Activated gamma-delta T cell treated with Interleukin-2 at 50 U/mL for 16 hours (primary cell): ENCODE measurements around the gene MEIS2.

ENCODE experiments used
- DNase-seq: peaks from one replicate; pipeline ENCODE4 v3.0.0-alpha.2; 2020

MEIS2 gene

DNA sequence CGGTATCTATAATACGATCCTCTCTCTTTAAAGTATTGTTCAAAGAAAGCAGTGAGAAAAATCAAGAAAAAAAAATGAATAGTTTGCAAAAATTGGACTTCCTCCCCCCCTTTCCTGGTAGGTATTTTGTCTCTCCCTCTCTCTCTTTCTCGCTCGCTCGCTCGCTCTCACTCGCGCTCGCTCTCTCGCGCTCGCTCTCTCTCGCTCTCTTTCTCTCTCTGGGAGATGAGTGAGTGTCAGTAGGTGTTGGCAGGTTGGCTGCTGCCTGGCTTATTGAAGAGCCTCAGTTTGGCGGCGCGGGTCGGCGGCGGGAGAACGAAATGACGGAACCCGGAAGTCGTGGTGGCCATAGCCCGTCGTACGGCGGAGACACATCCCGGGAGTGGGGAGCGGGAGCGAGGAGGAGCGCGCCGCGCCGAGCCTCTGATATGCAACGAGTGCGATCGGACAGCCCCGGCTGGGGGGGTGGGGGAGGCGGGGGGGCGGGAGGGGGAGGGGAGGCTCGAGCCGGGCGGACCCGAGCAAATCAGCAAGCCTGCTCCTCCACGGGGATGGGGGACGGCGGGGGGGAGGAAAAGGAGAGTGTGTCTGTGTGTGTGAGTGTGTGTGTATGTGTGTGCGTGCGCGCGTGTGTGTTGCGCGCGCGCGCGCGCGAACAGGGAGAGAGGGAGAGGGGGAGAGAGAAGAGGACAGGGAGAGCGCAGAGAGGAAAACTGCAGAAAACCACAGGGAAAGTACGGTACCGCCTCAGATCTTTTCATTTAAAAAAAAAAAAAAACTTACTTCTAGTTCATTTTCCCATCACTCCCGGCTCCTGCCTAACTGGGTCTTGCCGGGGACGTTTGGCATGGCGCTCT lies at the start of gene MEIS2:
MEIS2 (minus strand) TSS at position 441 of the 857 bp plus-strand sequence. CDS start 1,083 bp downstream, outside the sequence.
- DNase-seq = no peak

DNA sequence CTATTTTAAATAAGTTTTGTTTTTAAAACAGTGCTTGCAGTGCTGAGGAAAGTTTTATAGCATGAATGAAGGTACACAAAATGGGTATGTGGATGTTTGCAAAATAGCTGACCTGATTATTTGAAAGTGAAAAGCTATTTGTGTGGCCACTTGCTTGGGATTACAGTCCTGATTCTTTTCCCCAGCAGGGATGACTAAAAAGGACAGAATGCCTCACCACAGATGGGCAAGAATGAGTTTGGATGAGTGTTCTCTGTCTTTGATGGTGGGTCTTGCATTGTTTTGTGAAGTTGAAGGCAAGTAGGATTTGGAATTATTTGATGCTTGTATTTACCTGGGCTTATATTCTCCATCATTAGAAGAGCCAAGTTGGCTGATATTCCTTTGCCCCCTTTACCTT lies 48.8 kb upstream of the MEIS2 start:
- no peak for DNase-seq

DNA sequence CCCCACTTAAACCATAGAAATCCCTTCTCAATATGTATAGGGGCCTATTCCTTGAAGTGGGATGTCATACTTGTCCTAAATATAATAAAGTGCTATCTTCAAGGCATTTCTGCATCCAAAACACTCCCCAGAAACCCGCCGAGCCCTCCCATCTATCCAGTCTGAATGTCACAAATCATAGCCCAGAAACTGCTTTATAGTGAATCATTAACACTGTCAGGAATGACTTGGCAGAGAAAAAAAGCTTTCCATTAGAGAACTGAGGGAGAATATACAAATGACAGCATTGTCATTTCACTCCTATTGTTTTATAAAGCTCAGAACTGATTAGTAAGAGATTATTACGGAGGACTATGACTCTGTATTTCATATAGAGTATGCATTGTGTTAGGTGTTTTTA lies 48.4 kb upstream of the MEIS2 start:
- no peak for DNase-seq

DNA sequence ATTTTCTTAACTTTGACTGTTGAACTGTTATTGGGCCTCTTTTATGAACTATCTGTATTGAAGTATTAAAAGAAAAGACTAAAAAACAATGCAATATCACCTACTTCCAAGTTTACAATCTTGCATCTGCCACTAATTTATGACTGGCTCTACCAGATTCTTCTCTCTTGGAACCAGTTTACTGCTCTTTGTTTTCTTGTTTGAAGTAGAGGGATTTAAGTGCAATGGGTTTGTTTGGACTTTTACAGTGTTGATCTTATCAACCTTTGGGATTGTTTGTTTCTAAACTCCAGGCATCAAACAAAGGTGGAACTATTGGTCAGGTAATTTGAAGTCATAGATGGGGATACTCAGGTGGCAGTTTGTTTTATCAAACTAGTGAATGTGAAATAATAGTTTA lies 43.0 kb upstream of the MEIS2 start:
- no peak for DNase-seq

DNA sequence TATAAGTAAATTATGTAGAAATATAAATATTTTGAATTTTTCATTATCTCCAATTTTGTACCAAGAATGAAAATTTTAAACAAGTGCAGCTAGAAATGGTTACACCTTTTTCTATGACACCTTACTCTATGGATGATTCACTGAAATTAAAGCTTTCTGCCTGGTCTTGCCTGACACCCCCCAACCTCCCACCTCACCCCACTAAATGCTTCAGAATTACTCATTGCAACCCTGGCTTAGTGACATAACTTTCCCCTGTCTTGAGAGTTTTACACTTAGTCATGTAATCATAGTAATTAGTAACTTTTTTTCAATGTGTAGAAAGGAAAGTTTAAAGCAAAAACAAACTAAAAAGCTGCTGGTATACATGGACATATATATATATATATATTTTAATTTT lies 42.0 kb upstream of the MEIS2 start:
- no peak for DNase-seq

DNA sequence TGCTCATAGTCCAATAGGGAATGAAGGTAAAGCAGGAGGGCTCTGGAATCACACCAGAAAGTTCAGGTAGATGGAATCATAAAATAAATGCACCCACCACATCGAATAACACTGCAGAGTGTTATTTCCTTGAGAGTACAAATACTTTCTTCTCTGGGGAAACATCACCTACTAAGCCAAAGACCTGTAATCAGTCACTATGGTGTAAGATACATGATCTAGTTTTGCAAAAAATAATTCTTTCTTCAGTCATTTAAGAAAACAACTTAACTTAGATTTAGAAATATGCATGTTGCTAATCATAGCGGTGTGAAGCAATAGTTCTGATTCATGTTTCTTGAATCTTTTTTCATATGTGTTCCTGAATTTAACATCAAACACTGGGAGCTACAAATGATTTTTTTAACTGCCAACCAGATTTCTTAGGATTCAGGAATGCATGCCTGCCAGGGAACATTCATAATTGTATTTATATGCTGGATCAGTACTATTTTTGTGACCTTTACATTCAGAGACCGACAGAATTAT lies 40.2 kb upstream of the MEIS2 start:
- no peak for DNase-seq

DNA sequence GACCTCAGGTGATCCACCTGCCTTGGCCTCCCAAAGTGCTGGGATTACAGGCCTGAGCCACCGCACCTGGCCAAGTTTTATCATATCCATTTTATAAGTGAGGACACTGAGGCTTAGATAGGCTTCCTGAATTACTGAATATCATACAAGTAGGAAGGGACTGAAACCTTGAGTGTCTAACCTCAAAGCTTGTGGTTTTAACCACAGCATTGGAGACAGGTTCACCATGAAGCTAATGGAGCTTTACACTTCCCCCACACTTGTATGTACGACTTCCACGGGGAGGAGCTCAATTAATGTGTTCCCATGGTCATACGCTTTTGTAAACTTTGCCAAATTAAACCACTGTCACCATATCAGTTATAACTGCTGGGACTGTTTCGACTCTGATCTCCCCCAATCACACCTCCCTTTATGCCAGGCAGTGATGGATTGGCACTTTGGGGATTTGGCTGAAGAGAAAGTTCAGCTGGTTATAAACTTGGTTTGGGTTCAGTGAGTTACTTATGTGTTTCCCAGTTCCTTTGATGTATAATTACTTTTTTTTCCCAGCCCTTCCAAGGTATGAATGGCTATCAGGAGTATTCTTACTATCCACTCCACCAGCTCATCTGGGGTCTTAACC lies 38.4 kb upstream of the MEIS2 start:
- DNase-seq = no peak

DNA sequence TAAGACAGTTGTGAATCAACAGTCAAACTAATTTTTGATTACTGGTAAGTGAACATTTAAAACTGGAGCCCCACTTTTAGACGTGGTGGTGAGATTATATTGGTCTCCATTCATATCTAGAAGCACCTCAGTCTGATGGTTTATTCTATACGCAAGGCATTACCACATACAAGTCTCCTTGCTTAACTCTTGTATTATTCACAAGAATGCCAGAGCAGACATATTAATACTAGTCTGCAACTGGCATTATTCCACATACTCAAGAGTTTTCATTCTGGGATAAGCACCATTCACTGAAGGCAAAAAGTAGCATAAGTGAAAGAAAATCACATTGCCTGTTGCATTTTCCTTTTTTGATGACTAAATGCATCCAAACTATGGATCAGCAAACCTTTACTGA lies 36.9 kb upstream of the MEIS2 start:
- DNase-seq = no peak

DNA sequence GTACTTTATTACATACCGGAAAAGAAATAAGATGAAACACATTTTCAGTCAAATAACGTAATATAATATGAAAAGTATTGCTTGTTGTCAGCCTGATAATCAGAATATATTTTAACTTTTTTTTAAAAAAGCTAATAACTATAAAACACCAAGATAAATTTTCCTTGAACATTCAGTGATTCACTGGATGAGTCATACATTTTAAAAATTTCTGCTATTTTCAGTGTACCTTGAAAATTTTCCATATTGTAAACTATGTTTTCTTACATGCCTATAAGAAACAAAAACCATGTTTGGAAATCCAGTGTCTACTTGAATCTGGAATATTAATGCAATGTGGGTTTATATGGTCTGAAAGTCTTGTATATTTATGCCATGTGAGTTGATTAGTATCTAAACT lies 36.3 kb upstream of the MEIS2 start:
- no peak for DNase-seq

DNA sequence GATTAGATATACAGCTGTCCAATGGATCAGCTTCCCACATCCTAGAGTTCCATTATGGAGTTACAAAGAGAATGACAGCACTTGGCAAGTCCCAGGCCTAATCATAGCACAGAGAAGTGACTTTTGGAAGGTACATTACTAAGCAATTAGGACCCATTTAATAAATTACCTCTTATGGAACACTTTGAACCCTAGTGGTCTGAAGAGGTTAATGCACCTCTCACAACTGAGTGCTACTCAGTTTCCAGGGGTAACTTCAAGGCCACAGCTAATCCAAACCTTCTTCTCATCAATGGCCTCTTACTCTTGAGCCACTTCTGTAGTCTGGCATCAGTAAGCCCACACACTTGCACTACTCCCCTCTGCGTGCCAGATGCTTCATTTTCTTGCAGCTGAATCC lies 34.9 kb upstream of the MEIS2 start:
- no peak for DNase-seq

DNA sequence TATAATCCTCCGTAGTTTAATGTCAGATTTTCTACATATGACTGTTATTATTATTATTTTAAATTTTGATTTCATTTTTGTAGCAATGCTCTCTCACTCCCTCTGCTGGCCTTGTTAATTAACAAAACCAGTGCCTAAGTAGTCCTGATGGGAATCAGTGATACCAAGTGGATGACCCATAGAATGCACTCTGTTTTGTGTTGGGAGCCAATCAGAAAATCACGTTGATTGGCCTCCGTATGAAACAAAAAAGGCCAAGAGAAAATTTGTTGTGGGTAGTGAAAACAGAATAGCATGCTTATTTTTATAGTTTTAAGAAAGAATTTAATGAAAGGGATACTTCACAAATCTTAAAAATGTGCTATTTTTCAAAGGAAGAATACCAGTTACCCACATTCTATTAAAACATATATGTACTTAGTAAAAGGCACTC lies 34.4 kb upstream of the MEIS2 start:
- no peak for DNase-seq

DNA sequence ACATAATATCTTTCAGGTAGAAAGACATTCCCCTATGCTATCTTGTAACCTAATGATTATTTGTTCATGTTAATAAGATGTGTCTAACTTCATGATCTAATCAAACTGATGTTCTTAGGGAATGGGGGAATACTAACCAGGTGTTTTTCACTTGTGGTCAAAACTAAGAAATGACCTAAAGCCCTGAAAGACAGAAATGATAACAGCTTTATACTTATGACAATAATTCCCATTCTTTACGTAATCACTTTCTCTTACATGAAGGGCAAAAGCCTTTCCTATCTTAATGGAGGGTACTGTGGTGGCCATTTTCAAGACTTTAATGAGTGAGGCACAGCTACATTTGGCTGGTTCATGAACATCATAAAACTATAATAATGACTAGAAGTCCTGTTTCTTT lies 33.9 kb upstream of the MEIS2 start:
- no peak for DNase-seq

DNA sequence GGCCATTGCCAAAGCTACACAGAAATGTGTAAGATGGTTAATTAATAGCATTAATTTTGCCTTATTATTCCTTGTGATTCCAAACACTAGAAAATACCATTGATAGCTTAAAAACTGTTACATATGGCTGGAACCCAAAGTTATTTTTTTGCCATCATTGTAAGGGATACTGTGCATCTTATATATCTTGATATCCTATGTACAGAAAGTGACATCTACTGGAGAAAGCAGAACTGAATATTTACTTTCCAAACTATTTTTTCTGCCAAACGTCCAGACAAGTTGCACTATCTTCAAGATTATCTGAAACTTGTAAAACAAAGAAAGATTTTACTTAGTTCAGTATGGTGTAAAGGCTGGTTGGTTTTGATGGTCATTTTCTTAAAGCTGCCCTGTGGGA lies 33.3 kb upstream of the MEIS2 start:
- no peak for DNase-seq

DNA sequence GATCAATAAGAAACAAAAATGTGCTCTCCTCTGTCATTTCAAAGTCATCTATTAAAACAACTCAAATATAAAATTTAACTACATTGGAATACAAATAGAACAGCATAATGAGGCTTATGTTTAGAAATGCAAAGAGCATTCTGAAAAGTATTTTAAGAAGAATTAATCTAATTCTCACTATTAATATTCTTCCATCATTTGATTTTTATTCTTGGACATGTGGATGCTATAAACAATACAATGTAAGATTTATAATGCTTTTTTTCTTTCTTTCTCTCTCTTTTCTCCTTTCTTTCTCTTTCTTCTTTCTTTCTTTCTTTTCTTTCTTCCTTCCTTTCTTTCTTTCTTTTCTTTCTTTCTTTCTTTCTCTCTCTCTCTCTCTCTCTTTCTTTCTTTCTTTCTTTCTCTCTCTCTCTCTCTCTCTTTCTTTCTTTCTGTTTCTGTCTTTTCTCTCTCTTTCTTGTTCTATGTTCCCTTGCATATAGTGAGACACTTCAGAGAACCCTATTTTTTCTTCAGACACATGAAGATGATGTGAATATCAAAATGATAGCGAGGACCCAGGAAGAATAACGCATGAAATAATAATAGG lies 32.6 kb upstream of the MEIS2 start:
- DNase-seq = no peak

DNA sequence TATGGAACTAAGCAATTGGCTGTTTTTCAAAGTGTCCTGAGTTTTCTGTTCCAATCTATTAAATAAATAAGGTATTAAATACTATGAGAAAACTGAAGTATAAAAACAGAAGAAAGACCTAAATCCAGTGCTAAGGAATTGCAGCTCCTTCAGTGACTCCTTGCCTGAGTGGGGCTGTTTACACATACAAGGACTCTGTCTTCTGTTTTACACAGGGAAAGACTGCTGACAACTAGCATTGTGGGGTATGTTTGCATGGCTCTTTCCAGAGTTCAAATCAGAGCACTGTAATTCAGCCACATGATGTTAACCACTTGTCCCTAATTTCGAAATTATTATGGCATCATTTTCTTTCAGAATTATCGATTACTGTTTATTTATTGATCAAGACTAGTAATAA lies 31.3 kb upstream of the MEIS2 start:
- no peak for DNase-seq

DNA sequence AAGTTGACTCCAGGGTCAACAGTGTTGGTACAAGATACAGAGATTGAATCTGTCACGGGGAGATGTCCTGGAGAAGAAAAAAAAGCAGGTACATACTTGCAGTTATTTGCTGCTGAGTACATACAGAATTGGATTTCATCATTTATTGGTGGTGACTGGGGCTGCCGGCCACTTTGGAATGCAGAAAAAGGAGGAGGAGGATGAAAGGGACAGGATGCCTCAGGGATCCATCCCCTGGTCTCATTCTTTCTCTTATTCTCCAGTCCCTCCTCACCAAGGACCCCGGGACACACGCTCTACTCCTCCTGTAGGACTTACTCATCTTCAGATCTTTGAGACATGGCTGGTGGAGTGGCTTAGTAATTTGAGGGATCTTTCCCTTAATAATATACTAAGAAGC lies 30.0 kb upstream of the MEIS2 start:
- DNase-seq = no peak

DNA sequence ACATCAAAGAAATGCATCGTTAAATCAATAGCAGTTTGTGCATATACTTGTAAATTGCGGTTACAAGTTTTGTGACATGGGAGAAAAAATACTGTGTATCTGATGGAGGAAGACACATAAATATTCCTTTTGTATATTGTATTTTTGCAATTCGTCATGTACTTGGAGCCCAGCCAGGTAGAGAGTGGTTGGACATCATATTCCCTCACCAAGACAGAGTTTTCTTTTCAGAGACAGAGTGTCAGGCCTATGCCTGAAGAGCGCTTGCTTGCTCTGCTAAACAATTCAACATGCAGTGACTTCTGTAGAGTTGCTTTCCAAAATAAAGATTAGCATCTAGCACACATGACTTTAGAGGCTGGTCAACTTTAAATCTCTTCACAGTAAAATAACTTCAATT lies 24.8 kb upstream of the MEIS2 start:
- no peak for DNase-seq

DNA sequence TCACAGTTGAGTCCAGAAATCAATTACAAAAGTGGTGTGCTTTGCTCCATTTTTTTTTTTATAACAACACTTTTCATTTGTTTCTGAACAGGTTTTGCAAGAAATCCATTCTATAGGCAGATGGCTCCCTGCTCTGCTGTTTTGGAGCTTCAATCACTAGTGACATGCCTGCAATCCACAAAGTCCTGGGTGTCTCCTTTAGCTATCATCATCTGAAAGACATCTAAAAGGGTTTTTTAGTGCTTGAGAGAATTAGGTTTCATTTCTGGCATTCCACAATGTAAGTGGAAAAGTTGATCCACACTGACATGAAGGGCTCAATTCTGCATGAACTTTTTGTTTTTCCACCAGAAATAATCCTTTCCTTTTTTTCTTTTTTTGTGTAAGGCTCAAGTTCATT lies 24.0 kb upstream of the MEIS2 start:
- no peak for DNase-seq

DNA sequence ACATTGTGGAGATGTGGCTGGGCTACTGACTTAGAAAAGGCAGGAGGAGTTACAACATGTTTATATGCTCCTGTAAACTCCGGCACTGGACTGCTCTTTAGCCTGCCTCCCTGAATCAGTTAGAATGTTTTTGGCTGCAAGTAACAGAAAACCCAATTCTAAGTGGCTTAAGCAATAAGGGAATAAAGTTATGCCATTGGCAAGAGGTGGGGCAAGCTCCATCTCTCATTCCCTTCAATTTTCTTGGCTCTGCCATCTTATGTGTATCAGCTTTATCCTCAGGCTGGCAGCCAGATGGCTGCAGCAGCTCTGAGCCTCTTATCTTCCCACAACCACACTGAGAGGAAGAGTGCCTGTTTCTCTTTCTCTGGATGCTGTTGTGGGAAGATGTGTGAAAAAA lies 22.4 kb upstream of the MEIS2 start:
- DNase-seq = no peak

DNA sequence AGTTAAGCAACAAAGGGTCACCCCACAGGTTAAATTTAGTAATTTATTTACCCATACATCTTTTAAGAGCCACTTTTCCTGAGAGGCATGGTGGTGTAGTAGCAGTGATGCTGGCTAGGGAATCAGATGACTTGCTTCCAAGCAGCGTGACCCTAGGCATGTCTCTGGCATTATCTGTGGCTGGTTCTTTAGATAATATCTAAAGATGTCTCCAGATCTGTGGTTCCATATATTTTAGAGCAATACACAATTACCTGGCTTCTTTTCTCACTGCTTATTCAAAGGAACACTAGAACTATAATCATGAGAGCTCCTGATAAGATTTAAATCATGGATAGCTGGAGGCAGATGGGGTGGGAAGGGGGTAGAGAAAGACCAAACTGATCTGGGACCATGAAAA lies 21.1 kb upstream of the MEIS2 start:
- no peak for DNase-seq

DNA sequence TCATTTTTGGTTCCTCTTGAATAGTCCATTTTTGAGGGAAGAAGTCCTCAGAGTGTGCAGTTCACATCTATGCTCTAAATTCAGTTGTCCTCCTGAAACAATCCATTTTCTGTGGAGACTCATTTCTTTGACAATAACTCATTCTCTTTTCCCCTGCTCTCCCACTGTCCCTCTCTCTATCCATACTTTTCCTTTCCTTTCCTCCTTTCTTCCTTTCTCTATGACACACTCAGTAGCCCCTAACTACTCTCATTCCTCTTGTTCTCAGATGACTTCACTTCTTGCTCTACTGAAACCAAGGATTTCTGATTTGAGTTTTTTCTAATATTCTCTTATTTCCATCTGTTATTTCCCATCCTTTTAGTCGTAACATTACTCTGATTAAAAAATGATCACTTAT lies 16.7 kb upstream of the MEIS2 start:
- no peak for DNase-seq

DNA sequence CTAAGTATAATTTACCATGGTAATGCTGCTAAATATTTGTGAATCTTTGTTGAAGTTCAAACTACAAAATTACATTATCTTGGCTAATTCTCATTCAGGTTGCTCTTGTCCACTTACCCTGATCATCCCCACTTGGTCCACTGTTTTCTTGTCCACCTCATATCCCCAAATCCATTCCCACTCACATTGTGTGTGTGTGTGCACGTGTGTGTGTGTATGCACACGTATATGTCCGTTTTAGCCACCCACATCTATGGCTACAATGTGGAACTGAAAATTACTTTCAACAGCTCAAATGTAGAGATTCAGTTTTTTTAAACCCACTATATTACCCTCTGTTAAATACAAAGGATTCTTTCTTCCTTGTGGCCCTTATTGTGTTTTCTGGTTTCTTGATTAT lies 15.2 kb upstream of the MEIS2 start:
- DNase-seq = no peak

DNA sequence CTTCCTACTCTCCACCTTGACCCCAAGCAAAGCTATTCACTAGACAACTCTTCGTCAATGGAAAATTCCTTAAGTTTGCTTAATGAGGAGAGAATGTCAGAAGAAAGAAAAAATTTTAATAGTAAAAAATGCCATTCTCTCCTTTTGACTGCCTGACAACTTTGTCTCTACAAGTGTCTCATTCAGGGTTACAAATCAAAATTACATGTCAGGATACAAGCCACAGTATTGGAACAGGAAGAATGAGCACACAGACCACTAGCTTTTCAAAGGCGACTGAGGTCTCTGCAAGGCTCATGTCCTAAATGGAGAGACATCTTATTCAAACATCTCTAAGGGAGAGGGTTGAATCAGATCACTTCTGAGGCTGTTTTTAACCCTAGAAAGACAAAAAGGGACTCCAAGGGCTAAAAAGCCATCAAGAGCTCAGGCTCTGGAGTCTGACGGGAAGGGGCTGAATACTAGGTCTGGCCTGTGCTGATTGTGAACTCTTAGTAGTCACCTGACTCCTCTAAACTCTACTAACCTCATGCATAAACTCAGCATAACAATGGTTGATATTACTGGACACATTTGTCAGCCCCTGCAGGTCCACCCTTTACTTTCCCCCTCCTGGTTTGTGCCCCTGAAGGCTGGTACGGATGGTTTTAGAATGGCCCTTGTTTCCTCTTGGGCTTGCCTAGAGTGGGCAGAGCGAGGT lies 12.8 kb upstream of the MEIS2 start:
- DNase-seq = no peak
